Activated CD4-positive, alpha-beta T cell treated with anti-CD3 and anti-CD28 coated beads, Interleukin-2, amount 10 ng/mL, durations not matched to agents 7 days and 5 days (primary cell): ENCODE results near the gene TACR2. TPM values are rescaled to one million over a fixed set of nuclear protein-coding genes. Genes with fewer than 3 reads are reported as not detected.

Experiments
- CTCF ChIA-PET: fragments of 350-600 bp; sonication (Branson Sonifier 250); formaldehyde crosslinking; loops from one replicate; lab custom pipeline; 2021; ENCODE audit warnings: antibody characterized with exemption; lab: Charles Lee
- POLR2A ChIA-PET: fragments of 350-600 bp; sonication (Branson Sonifier 250); formaldehyde crosslinking; loops from one replicate; lab custom pipeline; 2021; ENCODE audit warnings: antibody characterized with exemption; lab: Charles Lee
- DNase-seq: peaks from one replicate; pipeline ENCODE4 v3.0.0-alpha.2; 2020
- H3K27ac Mint-ChIP-seq: one replicate; pipeline ENCODE4 v1.8.0; 2021; ENCODE audit warnings: mild to moderate bottlenecking, moderate library complexity, mixed read lengths
- H3K27me3 Mint-ChIP-seq: one replicate; pipeline ENCODE4 v1.8.0; 2021; ENCODE audit warnings: mixed read lengths
- H3K36me3 Mint-ChIP-seq: one replicate; pipeline ENCODE4 v1.8.0; 2021; ENCODE audit warnings: low read depth, mixed read lengths
- H3K4me1 Mint-ChIP-seq: one replicate; pipeline ENCODE4 v1.8.0; 2021; ENCODE audit warnings: mixed read lengths
- H3K4me3 Mint-ChIP-seq: one replicate; pipeline ENCODE4 v1.8.0; 2021; ENCODE audit warnings: mild to moderate bottlenecking, moderate library complexity, mixed read lengths
- H3K9me3 Mint-ChIP-seq: one replicate; pipeline ENCODE4 v1.8.0; 2021; ENCODE audit warnings: mixed read lengths
- total RNA-seq, 2 experiments: library from RNA; stranded (reverse); gene quantifications; one replicate each; pipeline ENCODE4 v1.2.3, GENCODE V29; 2021

Gene TACR2
- total RNA-seq, 2 experiments from 2014 or later, result not detected

DNA sequence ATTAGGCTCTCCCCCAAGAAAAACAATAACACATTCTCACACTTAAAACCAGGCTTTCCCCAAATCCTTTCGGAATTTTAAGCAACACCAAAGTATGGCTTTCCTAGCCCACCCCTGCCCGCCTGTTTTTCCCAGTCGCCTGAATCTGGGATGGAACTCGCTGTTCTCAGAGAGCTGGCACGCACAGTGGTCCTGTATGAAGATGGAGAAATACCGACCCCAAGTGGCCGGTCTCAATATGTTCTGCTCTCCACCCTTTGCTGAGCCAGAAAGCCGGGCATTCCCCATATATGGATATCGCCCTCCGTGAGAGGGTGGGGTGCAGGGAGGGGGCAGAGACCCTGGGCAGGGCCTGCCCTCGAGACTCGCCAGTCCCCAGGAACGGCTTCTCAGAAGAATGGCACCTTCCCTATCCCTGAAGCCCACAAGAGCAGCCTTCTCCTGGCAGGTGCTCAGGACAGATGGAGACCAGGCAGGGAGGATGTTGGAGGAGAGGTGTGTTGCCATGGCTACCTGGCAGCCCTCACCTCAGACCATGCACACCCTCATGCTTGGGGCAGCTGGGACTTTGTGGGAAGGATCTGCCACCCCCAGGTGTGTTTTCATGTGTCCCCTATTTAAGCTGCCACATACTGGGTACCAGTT, 3.4 kb downstream of the TACR2 start:
- POLR2A ChIA-PET, result no interaction called here

DNA sequence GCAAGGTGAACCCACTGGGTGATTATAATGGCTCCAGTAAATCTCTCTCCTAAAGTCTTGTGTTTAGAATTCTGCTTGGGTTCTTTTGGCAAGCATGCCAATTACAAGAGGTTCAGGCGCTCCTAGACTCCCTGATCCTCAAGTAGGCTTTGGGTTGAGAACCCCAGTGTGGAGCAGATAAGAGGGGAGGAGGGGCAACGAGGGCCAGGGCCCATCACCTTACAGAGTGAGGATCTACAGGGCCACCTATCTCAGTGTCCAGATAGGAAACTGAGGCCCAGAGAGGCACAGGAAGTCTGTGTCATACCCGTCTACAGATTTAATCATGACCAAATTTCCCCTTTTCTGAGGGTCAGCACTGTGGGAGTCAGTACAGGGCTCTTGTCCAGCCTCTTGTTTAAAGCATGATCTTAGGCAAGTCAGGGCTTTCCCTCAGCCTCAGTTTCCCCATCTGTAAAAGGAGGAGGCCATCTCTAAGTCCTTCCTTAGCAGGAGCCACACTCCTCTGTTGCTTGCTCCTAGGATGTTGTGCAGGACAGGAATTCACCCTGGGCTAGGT, 4.4 kb downstream of the TACR2 start:
- Mint-ChIP-seq H3K4me3 (no peak overlapping the region), H3K27me3 (no peaks in the 10 kb centered on the region), H3K36me3 (no peaks in the 10 kb centered on the region), H3K27ac (no peak overlapping the region), H3K4me1 (peaks cover 24% of the 10 kb centered on the region), H3K9me3 (no peaks in the 10 kb centered on the region)
- ChIA-PET POLR2A (no interaction called here), CTCF (no interaction called here)
- no peak for DNase-seq

More for the DNA sequence above, 3.4 kb downstream of the TACR2 start:
- no peaks in the 10 kb centered on the region for H3K36me3 Mint-ChIP-seq
- no peaks in the 10 kb centered on the region for H3K9me3 Mint-ChIP-seq
- H3K4me3 Mint-ChIP-seq, result no peak overlapping the region
- DNase-seq, result peak; percentile 47
- peaks cover 16% of the 10 kb centered on the region for H3K4me1 Mint-ChIP-seq
- CTCF ChIA-PET, result no interaction called here
- H3K27me3 Mint-ChIP-seq, result no peaks in the 10 kb centered on the region
- no peak overlapping the region for H3K27ac Mint-ChIP-seq

DNA sequence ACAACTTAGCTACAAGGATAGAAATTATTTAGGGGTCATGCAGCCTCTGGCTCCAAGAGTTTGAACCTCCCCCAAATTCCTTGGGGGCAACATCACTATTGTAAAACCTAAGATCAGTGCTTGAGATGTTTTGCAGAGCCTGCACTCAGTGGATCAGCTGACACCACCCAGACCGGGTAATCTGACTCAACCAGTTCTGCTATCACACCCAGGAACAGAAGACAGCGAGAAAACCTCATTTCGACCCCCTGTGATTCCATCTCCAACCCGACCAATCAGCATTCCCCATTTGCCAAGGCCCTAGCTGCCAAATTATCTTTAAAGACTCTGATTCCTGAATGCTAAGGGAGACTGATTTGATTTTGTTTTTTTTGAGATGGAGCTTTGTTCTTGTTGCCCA, 5.2 kb downstream of the TACR2 start:
- peak overlapping the region; percentile 31 for H3K27ac Mint-ChIP-seq
- H3K4me1 Mint-ChIP-seq, result peaks cover 24% of the 10 kb centered on the region
- no peak for DNase-seq
- H3K4me3 Mint-ChIP-seq, result no peak overlapping the region
- ChIA-PET CTCF (interaction anchor here (0.8 to 1.4 kb wide), 3 partner anchors 13 to 96 kb away, joined by 3 to 4 read pairs (median 3); no protein-coding TSS in a partner anchor), POLR2A (interaction anchor here (0.5 kb wide), 1 partner anchor 27 kb away, joined by 3 read pairs; no protein-coding TSS in a partner anchor)
- H3K36me3 Mint-ChIP-seq, result no peaks in the 10 kb centered on the region
- no peaks in the 10 kb centered on the region for H3K27me3 Mint-ChIP-seq
- no peaks in the 10 kb centered on the region for H3K9me3 Mint-ChIP-seq

DNA sequence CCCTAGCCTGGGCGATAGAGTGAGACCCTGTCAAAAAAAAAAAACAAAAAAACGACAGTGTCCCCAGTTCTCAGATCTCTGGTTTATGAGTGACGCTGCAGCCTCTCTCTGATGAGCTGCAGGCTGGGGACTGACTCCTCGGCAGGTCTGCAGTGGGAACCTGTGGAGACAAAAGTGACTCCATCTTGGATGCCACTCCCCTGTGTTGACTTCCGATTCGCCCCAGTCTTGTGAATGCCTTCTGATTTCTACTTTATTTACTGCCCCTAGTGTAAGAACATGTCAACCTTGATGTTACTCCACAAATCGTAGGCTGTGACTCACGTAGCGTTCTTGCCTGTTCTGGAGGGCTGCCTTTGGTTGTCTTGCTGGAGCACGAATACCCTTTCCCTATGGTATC, 6.2 kb downstream of the TACR2 start:
- ChIA-PET CTCF (interaction anchor here (0.6 to 1.4 kb wide), 5 partner anchors 14 to 765 kb away, joined by 3 to 4 read pairs (median 3); no protein-coding TSS in a partner anchor), POLR2A (no interaction called here)
- H3K4me1 Mint-ChIP-seq, result peaks cover 26% of the 10 kb centered on the region
- no peaks in the 10 kb centered on the region for H3K36me3 Mint-ChIP-seq
- DNase-seq, result no peak
- no peaks in the 10 kb centered on the region for H3K27me3 Mint-ChIP-seq
- H3K27ac Mint-ChIP-seq, result no peak overlapping the region
- H3K9me3 Mint-ChIP-seq, result no peaks in the 10 kb centered on the region
- no peak overlapping the region for H3K4me3 Mint-ChIP-seq

DNA sequence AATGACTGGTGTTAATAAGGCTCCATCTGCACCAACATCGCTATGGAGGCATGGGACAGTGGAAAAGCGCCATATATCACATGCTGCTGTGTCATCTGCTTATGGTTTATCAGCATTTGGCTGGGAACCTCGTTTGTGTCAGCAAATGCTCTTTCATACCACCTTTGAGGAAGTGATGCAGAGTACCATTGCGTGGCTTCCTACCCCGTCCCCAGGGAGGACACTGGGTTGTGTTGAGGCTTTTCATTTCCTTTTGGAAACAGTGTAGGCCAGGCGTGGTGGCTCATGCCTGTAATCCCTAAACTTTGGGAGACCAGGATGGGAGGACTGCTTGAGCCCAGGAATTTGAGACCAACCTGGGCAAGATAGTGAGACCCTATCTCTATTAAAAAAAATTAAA, 6.8 kb downstream of the TACR2 start:
- no peak overlapping the region for H3K27ac Mint-ChIP-seq
- no peaks in the 10 kb centered on the region for H3K27me3 Mint-ChIP-seq
- no peak overlapping the region for H3K4me3 Mint-ChIP-seq
- no peaks in the 10 kb centered on the region for H3K9me3 Mint-ChIP-seq
- ChIA-PET CTCF (interaction anchor here (1.4 kb wide), 1 partner anchor 14 kb away, joined by 4 read pairs; no protein-coding TSS in a partner anchor), POLR2A (no interaction called here)
- no peak for DNase-seq
- no peaks in the 10 kb centered on the region for H3K36me3 Mint-ChIP-seq
- H3K4me1 Mint-ChIP-seq, result peaks cover 26% of the 10 kb centered on the region

DNA sequence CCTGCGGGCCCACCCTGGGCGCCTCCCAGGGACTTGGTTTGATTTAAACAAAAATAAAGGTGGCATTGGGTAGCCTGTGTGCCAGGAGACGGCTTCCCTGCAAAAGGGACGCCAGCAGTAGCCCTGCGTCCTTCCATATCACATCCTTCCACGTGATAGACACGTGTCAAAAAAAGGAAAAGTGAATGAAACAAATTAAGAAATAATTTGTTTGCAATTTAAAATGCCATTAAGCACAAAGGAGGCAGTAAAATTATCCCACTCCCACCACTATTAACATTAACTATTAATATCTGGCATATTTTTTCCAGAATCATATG, 7.6 kb downstream of the TACR2 start:
- Mint-ChIP-seq H3K27ac (peak overlapping the region; percentile 88), H3K9me3 (no peaks in the 10 kb centered on the region), H3K4me1 (peaks cover 26% of the 10 kb centered on the region), H3K4me3 (no peak overlapping the region), H3K36me3 (peaks cover 2% of the 10 kb centered on the region), H3K27me3 (no peaks in the 10 kb centered on the region)
- ChIA-PET POLR2A (no interaction called here), CTCF (interaction anchor here (1.0 to 5.9 kb wide), 7 partner anchors 10 to 177 kb away, joined by 4 to 37 read pairs (median 7); no protein-coding TSS in a partner anchor)
- DNase-seq, result no peak

DNA sequence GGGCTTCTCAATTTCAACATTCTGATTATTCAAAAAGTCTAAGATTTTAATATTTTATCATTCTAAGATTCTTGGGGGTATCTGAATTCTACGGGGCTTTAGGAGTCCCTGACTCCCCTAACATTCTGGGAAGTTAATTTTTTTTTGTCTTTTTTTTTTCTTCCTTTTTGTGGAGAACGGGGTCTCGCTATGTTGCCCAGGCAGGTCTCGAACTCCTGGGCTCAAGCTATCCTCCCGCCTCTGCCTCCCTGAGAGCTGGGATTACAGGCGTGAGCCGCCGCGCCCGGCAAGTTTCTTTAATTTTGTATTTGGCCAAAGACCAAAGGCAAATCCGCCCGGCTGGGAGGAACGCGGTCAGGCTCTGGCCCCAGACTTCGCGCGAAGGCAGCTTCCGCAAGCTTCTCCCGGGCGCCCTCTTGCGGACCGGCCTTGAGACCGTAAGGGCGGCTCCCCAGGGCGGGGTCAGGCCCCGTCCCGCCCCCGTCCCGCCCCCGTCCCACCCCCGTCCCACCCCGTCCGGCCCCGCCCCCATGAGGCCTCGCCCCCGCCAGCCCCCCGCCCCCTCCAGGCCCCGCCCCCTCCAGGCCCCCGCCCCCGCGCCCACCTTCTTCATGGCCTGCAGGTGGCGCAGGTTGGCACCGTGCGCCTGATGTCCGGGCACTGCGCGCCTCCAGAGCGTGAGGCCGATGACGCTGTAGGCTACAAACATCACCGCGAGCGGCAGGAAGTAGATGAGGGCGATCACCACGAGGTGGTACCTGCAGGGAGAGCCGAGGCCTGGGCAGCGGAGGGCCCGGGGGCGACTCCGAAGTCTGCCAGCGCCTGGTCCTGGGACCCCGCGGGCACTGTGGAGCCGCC, 8.2 kb downstream of the TACR2 start:
- DNase-seq, result peak; percentile 92
- H3K36me3 Mint-ChIP-seq, result peaks cover 2% of the 10 kb centered on the region
- H3K4me1 Mint-ChIP-seq, result peaks cover 26% of the 10 kb centered on the region
- ChIA-PET POLR2A (no interaction called here), CTCF (interaction anchor here (0.5 to 5.9 kb wide), 38 partner anchors 10 to 997 kb away, joined by 3 to 37 read pairs (median 4); partner anchors contain the start of genes DDX21 and FAM241B)
- H3K4me3 Mint-ChIP-seq, result peak overlapping the region; percentile 63
- H3K27me3 Mint-ChIP-seq, result no peaks in the 10 kb centered on the region
- H3K27ac Mint-ChIP-seq, result peak overlapping the region; percentile 88
- no peaks in the 10 kb centered on the region for H3K9me3 Mint-ChIP-seq

DNA sequence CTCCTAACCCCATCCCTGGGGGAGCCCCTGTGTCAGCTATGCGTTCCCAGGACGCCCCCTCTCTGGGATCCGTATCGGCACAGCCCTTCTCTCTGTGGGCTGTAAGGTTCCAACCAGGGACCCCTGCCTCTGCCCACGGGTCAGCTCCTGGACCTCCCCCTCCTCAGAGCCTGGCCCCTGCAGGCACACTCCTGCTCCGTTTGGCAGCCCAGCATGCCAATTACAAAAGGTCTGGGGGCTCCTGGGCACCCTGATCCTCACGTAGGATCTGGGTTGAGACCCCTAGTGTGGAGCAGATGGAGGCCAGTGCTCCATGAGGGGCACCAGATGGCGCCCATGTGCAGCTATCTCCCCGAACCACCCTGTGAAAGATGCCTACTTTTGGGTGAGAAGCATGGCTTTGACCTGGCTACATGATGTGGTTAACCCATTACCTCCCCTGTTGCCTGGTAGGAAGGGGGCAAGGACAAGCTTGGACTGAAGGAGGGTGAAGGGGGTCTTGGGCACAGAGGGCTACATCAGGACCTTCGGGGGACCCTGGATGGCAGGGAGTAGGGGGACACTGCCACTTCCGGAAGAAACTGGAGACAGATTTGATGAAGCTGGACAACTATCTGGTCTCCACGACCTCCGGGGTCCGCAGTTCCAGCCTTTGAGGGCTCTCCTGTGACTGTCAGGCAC, 9.0 kb downstream of the TACR2 start:
- POLR2A ChIA-PET, result no interaction called here

DNA sequence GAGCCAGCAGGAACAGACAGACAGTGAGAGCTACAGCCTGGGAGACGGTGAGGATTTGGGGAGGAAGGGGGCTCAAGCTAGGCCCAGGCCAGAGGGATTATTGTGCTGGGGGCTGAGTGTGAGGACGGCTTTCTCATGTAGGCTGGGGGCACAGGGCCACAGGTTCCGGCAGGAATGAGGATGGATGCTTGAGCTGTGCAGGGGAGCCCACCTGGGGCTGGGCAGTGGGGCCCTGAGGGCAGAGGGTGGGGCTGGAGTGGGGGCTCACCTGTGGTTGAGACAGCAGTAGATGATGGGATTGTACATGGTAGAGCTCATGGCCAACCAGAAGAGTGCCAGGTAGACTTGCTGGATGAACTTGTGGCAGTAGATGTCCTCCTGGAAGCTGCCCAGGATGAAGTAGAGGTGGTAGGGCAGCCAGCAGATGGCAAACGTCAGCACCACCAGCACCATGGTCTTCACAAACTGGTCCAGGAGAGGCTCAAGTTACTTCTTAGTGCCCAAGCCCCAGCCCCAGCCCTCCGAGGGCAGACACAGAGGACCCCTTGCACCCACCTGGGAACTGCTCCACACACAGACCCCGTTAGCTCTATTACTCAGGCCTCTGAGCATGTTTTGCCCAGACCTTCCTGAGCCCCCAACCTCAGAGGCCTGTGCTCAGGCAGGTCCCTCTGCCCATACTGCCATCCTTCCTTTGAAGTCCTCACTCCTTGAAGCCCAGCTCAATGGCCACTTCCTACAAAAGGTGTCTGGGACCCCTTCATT, 9.7 kb downstream of the TACR2 start:
- H3K4me1 Mint-ChIP-seq, result peaks cover 23% of the 10 kb centered on the region
- H3K27me3 Mint-ChIP-seq, result no peaks in the 10 kb centered on the region
- no peak for DNase-seq
- peak overlapping the region; percentile 54 for H3K27ac Mint-ChIP-seq
- no peaks in the 10 kb centered on the region for H3K9me3 Mint-ChIP-seq
- CTCF ChIA-PET, result interaction anchor here (0.7 to 5.9 kb wide), 17 partner anchors 9 to 512 kb away, joined by 3 to 37 read pairs (median 4); partner anchors contain the start of genes FAM241B and SUPV3L1
- POLR2A ChIA-PET, result no interaction called here
- H3K36me3 Mint-ChIP-seq, result peaks cover 8% of the 10 kb centered on the region
- no peak overlapping the region for H3K4me3 Mint-ChIP-seq

More for the DNA sequence above, 9.0 kb downstream of the TACR2 start:
- Mint-ChIP-seq H3K9me3 (no peaks in the 10 kb centered on the region), H3K4me3 (no peak overlapping the region), H3K27me3 (no peaks in the 10 kb centered on the region), H3K36me3 (peaks cover 2% of the 10 kb centered on the region), H3K27ac (peak overlapping the region; percentile 84), H3K4me1 (peaks cover 23% of the 10 kb centered on the region)
- peak; percentile 30 for DNase-seq
- CTCF ChIA-PET, result interaction anchor here (0.5 to 5.9 kb wide), 44 partner anchors 10 to 996 kb away, joined by 3 to 37 read pairs (median 4); partner anchors contain the start of genes DDX21, FAM241B and SUPV3L1

DNA sequence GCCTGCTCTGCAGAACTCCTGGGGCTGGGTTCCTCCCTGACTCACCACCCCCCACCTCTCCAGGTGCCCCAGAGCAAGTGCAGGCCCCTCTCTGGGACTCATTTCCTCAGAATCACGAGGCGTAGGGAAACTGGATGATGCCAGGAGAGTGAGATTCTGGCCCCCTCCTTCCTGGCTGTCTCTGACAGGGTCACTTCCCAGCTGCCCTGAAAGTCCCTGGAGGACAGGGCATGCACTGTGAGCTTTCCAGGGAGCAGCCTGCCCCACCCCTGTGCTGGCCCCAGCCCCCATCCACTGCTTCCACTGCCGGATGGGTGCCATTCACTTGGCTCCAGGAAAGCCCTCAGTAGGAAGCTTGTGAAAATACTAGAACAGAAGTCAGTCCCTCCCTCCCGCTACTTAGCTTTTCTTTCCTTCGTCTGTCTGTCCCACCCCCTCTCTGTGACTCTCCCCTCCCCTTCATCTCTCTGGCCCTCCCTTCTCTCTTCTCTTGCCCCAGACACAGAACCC, 10.4 kb downstream of the TACR2 start:
- POLR2A ChIA-PET, result no interaction called here

DNA sequence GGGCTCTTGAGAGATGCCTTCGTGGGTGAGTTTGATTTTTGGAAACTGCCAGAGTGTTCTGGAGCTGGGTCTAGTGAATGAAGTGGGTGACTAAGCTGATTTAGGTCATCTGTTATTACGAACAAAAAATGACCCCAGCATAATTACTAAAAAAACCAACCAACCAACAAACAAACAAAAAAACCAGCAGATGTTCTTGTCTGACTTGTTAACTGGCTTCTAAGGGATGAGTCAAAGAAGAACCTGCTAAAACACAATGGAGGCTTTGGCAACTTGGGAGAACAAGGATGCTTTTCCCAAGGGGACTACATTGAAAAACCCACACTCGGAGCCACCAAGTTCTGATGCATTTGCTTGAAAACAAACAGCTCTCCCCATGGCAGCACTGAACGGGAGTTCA, 11.5 kb downstream of the TACR2 start:
- no peak overlapping the region for H3K27ac Mint-ChIP-seq
- ChIA-PET POLR2A (no interaction called here), CTCF (interaction anchor here (1.4 to 5.9 kb wide), 2 partner anchors 10 to 11 kb away, joined by 3 to 37 read pairs; no protein-coding TSS in a partner anchor)
- H3K4me1 Mint-ChIP-seq, result peaks cover 19% of the 10 kb centered on the region
- no peaks in the 10 kb centered on the region for H3K27me3 Mint-ChIP-seq
- H3K36me3 Mint-ChIP-seq, result peaks cover 24% of the 10 kb centered on the region
- no peak overlapping the region for H3K4me3 Mint-ChIP-seq
- no peaks in the 10 kb centered on the region for H3K9me3 Mint-ChIP-seq
- DNase-seq, result no peak

More for the DNA sequence above, 10.4 kb downstream of the TACR2 start:
- Mint-ChIP-seq H3K4me1 (peaks cover 23% of the 10 kb centered on the region), H3K27ac (peak overlapping the region; percentile 44), H3K27me3 (no peaks in the 10 kb centered on the region), H3K9me3 (no peaks in the 10 kb centered on the region), H3K4me3 (no peak overlapping the region), H3K36me3 (peaks cover 14% of the 10 kb centered on the region)
- DNase-seq, result no peak
- CTCF ChIA-PET, result interaction anchor here (0.8 to 5.9 kb wide), 8 partner anchors 9 to 224 kb away, joined by 3 to 37 read pairs (median 4); no protein-coding TSS in a partner anchor
